ENCODE measurements around the gene UBE3D. TPM values are rescaled to one million over a fixed set of nuclear protein-coding genes. Genes with fewer than 3 reads are reported as not detected.

UBE3D gene
- total and polyA plus RNA-seq, 10 donors: 3.8 to 20.6 (median 8.1) TPM

GRCh38 chr6:82921258-82921657 lies 144.4 kb downstream of the UBE3D start:
- no peak overlapping the region for H3K4me3 ChIP-seq
- no peak for DNase-seq
- H3K4me1 ChIP-seq: no peaks in the 10 kb centered on the region
- peaks cover 0 to 18% (median 8%) of the 10 kb centered on the region in 8 donors for H3K9me3 ChIP-seq
- 81 to 95% (median 85%) methylated on average over 1 of the region's 1 CpG for WGBS, 5 donors
- TF ChIP-seq, protein P1, sequence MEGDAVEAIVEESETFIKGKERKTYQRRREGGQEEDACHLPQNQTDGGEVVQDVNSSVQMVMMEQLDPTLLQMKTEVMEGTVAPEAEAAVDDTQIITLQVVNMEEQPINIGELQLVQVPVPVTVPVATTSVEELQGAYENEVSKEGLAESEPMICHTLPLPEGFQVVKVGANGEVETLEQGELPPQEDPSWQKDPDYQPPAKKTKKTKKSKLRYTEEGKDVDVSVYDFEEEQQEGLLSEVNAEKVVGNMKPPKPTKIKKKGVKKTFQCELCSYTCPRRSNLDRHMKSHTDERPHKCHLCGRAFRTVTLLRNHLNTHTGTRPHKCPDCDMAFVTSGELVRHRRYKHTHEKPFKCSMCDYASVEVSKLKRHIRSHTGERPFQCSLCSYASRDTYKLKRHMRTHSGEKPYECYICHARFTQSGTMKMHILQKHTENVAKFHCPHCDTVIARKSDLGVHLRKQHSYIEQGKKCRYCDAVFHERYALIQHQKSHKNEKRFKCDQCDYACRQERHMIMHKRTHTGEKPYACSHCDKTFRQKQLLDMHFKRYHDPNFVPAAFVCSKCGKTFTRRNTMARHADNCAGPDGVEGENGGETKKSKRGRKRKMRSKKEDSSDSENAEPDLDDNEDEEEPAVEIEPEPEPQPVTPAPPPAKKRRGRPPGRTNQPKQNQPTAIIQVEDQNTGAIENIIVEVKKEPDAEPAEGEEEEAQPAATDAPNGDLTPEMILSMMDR (IDR thresholded peaks at IDR 0.05 in 8 of 11, conservative IDR thresholded peaks at IDR 0.05 in 3 of 11): no peak
- TF ChIP-seq POLR2AphosphoS5 (IDR thresholded peaks at IDR 0.05) (no peak), POLR2A (IDR thresholded peaks at IDR 0.05) (no peak)
- intact Hi-C loops (cut with DNase I; ENCODE audit: low total_unique reads): no loop called here
- no peaks in the 10 kb centered on the region for H3K27me3 ChIP-seq (replicated peaks in 1 of 7)
- H3K27ac ChIP-seq: no peak overlapping the region
- H3K36me3 ChIP-seq: peaks cover 0 to 9% (median 2%) of the 10 kb centered on the region in 6 donors

GRCh38 chr6:82917346-82918064 lies 148.1 kb downstream of the UBE3D start:
- no peak overlapping the region for H3K27ac ChIP-seq
- H3K27me3 ChIP-seq (replicated peaks in 1 of 7): no peaks in the 10 kb centered on the region
- no peaks in the 10 kb centered on the region for H3K4me1 ChIP-seq
- TF ChIP-seq, protein P1 (IDR thresholded peaks at IDR 0.05 in 8 of 11, conservative IDR thresholded peaks at IDR 0.05 in 3 of 11): no peak
- no peak for TF ChIP-seq POLR2AphosphoS5 (IDR thresholded peaks at IDR 0.05)
- TF ChIP-seq POLR2A (IDR thresholded peaks at IDR 0.05): no peak
- WGBS, 5 donors: 75 to 84% (median 80%) methylated on average over 6 of the region's 6 CpGs
- H3K36me3 ChIP-seq: peaks cover 0 to 24% (median 2%) of the 10 kb centered on the region in 6 donors
- no peak overlapping the region for H3K4me3 ChIP-seq
- peaks cover 0 to 13% (median 8%) of the 10 kb centered on the region in 8 donors for H3K9me3 ChIP-seq
- intact Hi-C loops (cut with DNase I; ENCODE audit: low total_unique reads): no loop called here
- DNase-seq: no peak

DNA sequence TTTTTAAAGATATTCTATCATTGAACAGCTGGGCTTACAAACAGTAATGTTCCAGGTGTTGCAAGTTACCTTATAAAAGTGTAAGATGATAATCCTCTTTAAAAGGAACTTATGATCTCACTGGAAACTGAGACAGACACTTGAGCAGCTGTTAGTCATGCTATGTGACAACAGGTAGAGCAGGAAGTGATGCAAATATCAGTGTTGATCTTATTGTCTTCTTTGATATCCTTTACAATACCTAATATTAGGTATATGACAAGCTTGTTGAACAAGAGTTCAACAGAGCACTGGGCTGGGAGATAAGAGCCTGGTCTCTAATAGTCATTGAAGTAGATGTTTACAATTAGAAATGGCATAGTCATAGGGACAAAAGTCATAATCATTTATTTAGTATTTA lies 150.0 kb downstream of the UBE3D start:
- H3K4me3 ChIP-seq: no peak overlapping the region
- no peaks in the 10 kb centered on the region for H3K4me1 ChIP-seq
- DNase-seq: no peak
- peaks cover 0 to 24% (median 2%) of the 10 kb centered on the region in 6 donors for H3K36me3 ChIP-seq
- intact Hi-C loops (cut with DNase I; ENCODE audit: low total_unique reads): no loop called here
- peaks cover 0 to 13% (median 8%) of the 10 kb centered on the region in 8 donors for H3K9me3 ChIP-seq
- no peak overlapping the region for H3K27ac ChIP-seq
- no peaks in the 10 kb centered on the region for H3K27me3 ChIP-seq (replicated peaks in 1 of 7)
- no peak for TF ChIP-seq POLR2A (IDR thresholded peaks at IDR 0.05)
- no peak for TF ChIP-seq POLR2AphosphoS5 (IDR thresholded peaks at IDR 0.05)
- TF ChIP-seq, protein P1 (IDR thresholded peaks at IDR 0.05 in 8 of 11, conservative IDR thresholded peaks at IDR 0.05 in 3 of 11): no peak

GRCh38 chr6:82914511-82914910 lies 151.1 kb downstream of the UBE3D start:
- Histone ChIP-seq H3K27me3 (replicated peaks in 1 of 7) (no peaks in the 10 kb centered on the region), H3K27ac (no peak overlapping the region), H3K9me3 (peaks cover 0 to 12% (median 8%) of the 10 kb centered on the region in 8 donors), H3K4me3 (no peak overlapping the region), H3K4me1 (no peaks in the 10 kb centered on the region), H3K36me3 (peaks cover 0 to 24% (median 2%) of the 10 kb centered on the region in 6 donors)
- TF ChIP-seq, protein P1 (IDR thresholded peaks at IDR 0.05 in 8 of 11, conservative IDR thresholded peaks at IDR 0.05 in 3 of 11): no peak
- no peak for TF ChIP-seq POLR2AphosphoS5 (IDR thresholded peaks at IDR 0.05)
- no peak for TF ChIP-seq POLR2A (IDR thresholded peaks at IDR 0.05)
- intact Hi-C loops (cut with DNase I; ENCODE audit: low total_unique reads): no loop called here
- WGBS, 5 donors: 84 to 89% (median 86%) methylated on average over 4 of the region's 4 CpGs
- no peak for DNase-seq
